ENCODE results near the gene CXCR3. TPM values are rescaled to one million over a fixed set of nuclear protein-coding genes. Genes with fewer than 3 reads are reported as not detected.

Gene CXCR3
- total and polyA plus RNA-seq, 11 donors: 0.11 to 2.6 (median 0.29) TPM; not detected in 6

GRCh38 chrX:71619193-71619592 is 882 bp upstream of the CXCR3 start:
- intact Hi-C loops (cut with DNase I): loop anchor here in 1 of 10 donors (5.0 kb wide), 1 partner anchor 33 kb away; no protein-coding TSS in a partner anchor
- no peaks in the 10 kb centered on the region for H3K9me3 ChIP-seq
- H3K4me1 ChIP-seq: peaks cover 0 to 20% (median 14%) of the 10 kb centered on the region in 12 donors
- peak overlapping the region in 1 of 12 donors; percentile 47 for H3K4me3 ChIP-seq
- TF ChIP-seq POLR2A (IDR thresholded peaks at IDR 0.05) (no peak), CTCF (IDR thresholded peaks at IDR 0.05) (no peak)
- peak overlapping the region in 1 of 12 donors; percentile 55 for H3K27ac ChIP-seq
- WGBS, 4 donors: 87 to 94% (median 90%) methylated on average over 8 of the region's 8 CpGs
- peaks cover 0 to 8% (median under 1%) of the 10 kb centered on the region in 9 donors for H3K36me3 ChIP-seq
- DNase-seq (no peak), ATAC-seq (no peak)
- H3K27me3 ChIP-seq: no peaks in the 10 kb centered on the region

GRCh38 chrX:71618787-71619186 is 476 bp upstream of the CXCR3 start:
- H3K4me1 ChIP-seq: peaks cover 0 to 19% (median 13%) of the 10 kb centered on the region in 12 donors
- H3K9me3 ChIP-seq: no peaks in the 10 kb centered on the region
- peaks cover 0 to 12% (median 4%) of the 10 kb centered on the region in 9 donors for H3K36me3 ChIP-seq
- ATAC-seq (no peak), DNase-seq (no peak)
- 74 to 97% (median 87%) methylated on average over 3 of the region's 3 CpGs for WGBS, 4 donors
- peak overlapping the region in 1 of 12 donors; percentile 55 for H3K27ac ChIP-seq
- intact Hi-C loops (cut with DNase I): loop anchor here in 1 of 10 donors (5.0 kb wide), 1 partner anchor 34 kb away; no protein-coding TSS in a partner anchor
- H3K4me3 ChIP-seq: peak overlapping the region in 1 of 12 donors; percentile 47
- TF ChIP-seq CTCF (IDR thresholded peaks at IDR 0.05) (no peak), POLR2A (IDR thresholded peaks at IDR 0.05) (no peak)
- no peaks in the 10 kb centered on the region for H3K27me3 ChIP-seq

DNA sequence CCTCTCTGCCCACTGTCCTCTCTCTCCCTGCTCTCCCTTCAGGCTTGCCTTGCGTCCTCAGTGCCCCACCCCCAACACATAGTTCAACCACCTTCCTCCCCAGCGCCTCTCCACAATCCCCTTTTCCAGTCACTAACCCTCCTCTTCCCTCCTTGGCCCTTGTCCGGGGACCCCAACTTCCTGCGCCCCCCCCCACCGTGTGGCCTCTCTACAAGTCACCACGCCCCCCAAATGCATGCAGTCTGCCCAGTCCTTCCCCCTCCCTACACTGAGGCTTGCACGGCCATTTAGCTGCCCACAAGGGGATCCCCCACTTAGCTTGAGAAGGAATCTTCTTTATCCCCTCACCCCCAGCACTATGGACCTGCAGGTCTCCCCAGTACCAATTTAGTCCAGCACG is 569 bp downstream of the CXCR3 start:
- peaks cover 0 to 11% (median 5%) of the 10 kb centered on the region in 12 donors for H3K4me1 ChIP-seq
- H3K36me3 ChIP-seq: peaks cover 0 to 22% (median 14%) of the 10 kb centered on the region in 9 donors
- WGBS, 4 donors: 77 to 82% (median 79%) methylated on average over 8 of the region's 8 CpGs
- H3K9me3 ChIP-seq: no peaks in the 10 kb centered on the region
- H3K27ac ChIP-seq: peak overlapping the region in 1 of 12 donors; percentile 52
- DNase-seq (no peak), ATAC-seq (no peak)
- H3K27me3 ChIP-seq: no peaks in the 10 kb centered on the region
- peak overlapping the region in 2 of 12 donors; percentile 26 to 47 for H3K4me3 ChIP-seq
- intact Hi-C loops (cut with DNase I): loop anchor here in 1 of 10 donors (5.0 kb wide), 1 partner anchor 35 kb away; no protein-coding TSS in a partner anchor
- no peak for TF ChIP-seq POLR2A (IDR thresholded peaks at IDR 0.05)
- no peak for TF ChIP-seq CTCF (IDR thresholded peaks at IDR 0.05)

DNA sequence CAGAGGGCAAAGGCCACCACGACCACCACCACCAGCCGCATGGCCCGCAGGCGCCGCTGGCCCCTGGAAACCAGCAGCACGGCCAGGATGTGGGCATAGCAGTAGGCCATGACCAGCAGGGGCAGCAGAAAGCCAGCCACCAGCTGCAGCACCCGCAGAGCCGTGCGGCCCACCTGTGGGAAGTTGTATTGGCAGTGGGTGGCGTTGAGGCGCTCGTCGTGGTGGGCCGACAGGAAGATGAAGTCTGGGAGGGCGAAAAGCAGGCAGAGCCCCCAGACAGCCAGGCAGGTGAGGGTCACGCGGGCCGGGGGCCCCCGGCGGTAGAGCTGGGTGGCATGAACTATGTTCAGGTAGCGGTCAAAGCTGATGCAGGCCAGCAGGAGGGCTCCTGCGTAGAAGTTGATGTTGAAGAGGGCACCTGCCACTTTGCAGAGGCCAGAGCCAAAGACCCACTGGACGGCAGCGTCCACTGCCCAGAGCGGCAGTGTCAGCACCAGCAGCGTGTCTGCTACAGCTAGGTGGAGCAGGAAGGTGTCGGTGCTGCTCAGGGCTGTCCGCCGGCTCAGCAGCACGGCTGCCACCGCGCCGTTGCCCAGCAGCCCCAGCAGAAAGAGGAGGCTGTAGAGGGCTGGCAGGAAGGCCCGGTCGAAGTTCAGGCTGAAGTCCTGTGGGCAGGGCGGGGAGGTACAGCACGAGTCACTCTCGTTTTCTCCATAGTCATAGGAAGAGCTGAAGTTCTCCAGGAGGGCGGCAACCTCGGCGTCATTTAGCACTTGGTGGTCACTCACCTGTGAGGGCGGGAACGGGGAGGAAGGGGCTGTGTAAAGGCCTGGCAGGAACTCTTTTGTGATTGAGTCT is 1.4 kb downstream of the CXCR3 start:
- peak overlapping the region in 1 of 12 donors; percentile 52 for H3K27ac ChIP-seq
- no peak for ATAC-seq
- H3K27me3 ChIP-seq: no peaks in the 10 kb centered on the region
- H3K36me3 ChIP-seq: peaks cover 0 to 28% (median 21%) of the 10 kb centered on the region in 9 donors
- no peak for TF ChIP-seq CTCF (IDR thresholded peaks at IDR 0.05)
- TF ChIP-seq POLR2A (IDR thresholded peaks at IDR 0.05): no peak
- intact Hi-C loops (cut with DNase I): loop anchor here in 1 of 10 donors (5.0 kb wide), 1 partner anchor 35 kb away; no protein-coding TSS in a partner anchor
- H3K4me3 ChIP-seq: peak overlapping the region in 2 of 12 donors; percentile 26 to 47
- H3K4me1 ChIP-seq: peaks cover 0 to 3% (median 0%) of the 10 kb centered on the region in 12 donors
- 79 to 89% (median 87%) methylated on average over 42 to 43 of the region's 43 CpGs for WGBS, 4 donors
- DNase-seq: no peak
- H3K9me3 ChIP-seq: no peaks in the 10 kb centered on the region

All from heart left ventricle (tissue), 16 donors.